H9 (cell line): Measurements from ENCODE around the gene TCHH. TPM values are rescaled to one million over a fixed set of nuclear protein-coding genes. Genes with fewer than 3 reads are reported as not detected.
"Not testable (repeated sequence)": the region's sequence is repeated elsewhere in the genome, so short reads cannot be mapped to it uniquely, and the experiment has no call there.

ENCODE experiments used
- DNase-seq: peaks from one replicate; pipeline ENCODE4 v3.0.0-alpha.2; 2017
- H2AFZ ChIP-seq: one replicate; pipeline ENCODE4 v1.6.1; 2013; ENCODE audit warnings: mild to moderate bottlenecking, low read length, control low read depth, moderate library complexity
- H2AK5ac ChIP-seq: 2 replicates; pipeline ENCODE4 v1.6.1; 2013; ENCODE audit warnings: low read length, control low read depth, mixed read lengths; ENCODE audit not compliant: insufficient read length
- H2BK120ac ChIP-seq: one replicate; pipeline ENCODE4 v1.6.1; 2013; ENCODE audit warnings: low read depth, mild to moderate bottlenecking, low read length, control low read depth, inconsistent platforms; ENCODE audit not compliant: poor library complexity, severe bottlenecking
- H2BK12ac ChIP-seq: 2 replicates; pipeline ENCODE4 v1.6.1; 2013; ENCODE audit warnings: low read length, control low read depth, mixed read lengths, low read depth; ENCODE audit not compliant: insufficient read length
- H2BK15ac ChIP-seq: 2 replicates; pipeline ENCODE4 v1.6.1; 2013; ENCODE audit warnings: low read depth, low read length, control low read depth
- H2BK20ac ChIP-seq: one replicate; pipeline ENCODE4 v1.6.1; 2013; ENCODE audit warnings: low read depth, mild to moderate bottlenecking, low read length, control low read depth, inconsistent platforms; ENCODE audit not compliant: poor library complexity, severe bottlenecking
- H2BK5ac ChIP-seq: 2 replicates; pipeline ENCODE4 v1.6.1; 2013; ENCODE audit warnings: low read length, control low read depth, mixed read lengths; ENCODE audit not compliant: insufficient read length
- H3K14ac ChIP-seq: 2 replicates; pipeline ENCODE4 v1.6.1; 2013; ENCODE audit warnings: low read length, control low read depth; ENCODE audit not compliant: insufficient read depth
- H3K18ac ChIP-seq: 2 replicates; pipeline ENCODE4 v1.6.1; 2013; ENCODE audit warnings: low read depth, mild to moderate bottlenecking, mixed read lengths, low read length, control low read depth; ENCODE audit not compliant: insufficient read length
- H3K23ac ChIP-seq: 2 replicates; pipeline ENCODE4 v1.6.1; 2013; ENCODE audit warnings: low read length, control low read depth, mixed read lengths, low read depth; ENCODE audit not compliant: insufficient read length
- H3K23me2 ChIP-seq: 2 replicates; pipeline ENCODE4 v1.6.1; 2013; ENCODE audit warnings: low read depth, mild to moderate bottlenecking, mixed read lengths, low read length, control low read depth; ENCODE audit not compliant: insufficient read length, poor library complexity, severe bottlenecking
- H3K27ac ChIP-seq: 2 replicates; pipeline ENCODE4 v1.5.1; 2013; ENCODE audit warnings: low read length, control low read depth, mixed read lengths, low read depth; ENCODE audit not compliant: insufficient read length
- H3K27me3 ChIP-seq: 2 replicates; pipeline ENCODE4 v1.6.1; 2013; ENCODE audit warnings: low read length, control low read depth, inconsistent platforms; ENCODE audit not compliant: insufficient read depth
- H3K4ac ChIP-seq: 2 replicates; pipeline ENCODE4 v1.6.1; 2013; ENCODE audit warnings: low read depth, mild to moderate bottlenecking, control low read depth, inconsistent platforms, low read length, moderate library complexity
- H3K4me1 ChIP-seq: 2 replicates; pipeline ENCODE4 v1.6.1; 2013; ENCODE audit warnings: low read length, control low read depth, inconsistent platforms; ENCODE audit not compliant: insufficient read depth
- H3K4me2 ChIP-seq: 2 replicates; pipeline ENCODE4 v1.6.1; 2013; ENCODE audit warnings: low read length, control low read depth, mixed read lengths; ENCODE audit not compliant: insufficient read length, insufficient read depth
- H3K56ac ChIP-seq: 2 replicates; pipeline ENCODE4 v1.6.1; 2013; ENCODE audit warnings: low read depth, mild to moderate bottlenecking, mixed read lengths, low read length, control low read depth; ENCODE audit not compliant: insufficient read length
- H3K79me1 ChIP-seq: 2 replicates; pipeline ENCODE4 v1.6.1; 2013; ENCODE audit warnings: low read depth, mild to moderate bottlenecking, moderate library complexity, low read length, control low read depth, inconsistent platforms; ENCODE audit not compliant: insufficient read depth, poor library complexity, severe bottlenecking
- H3K79me2 ChIP-seq: 2 replicates; pipeline ENCODE4 v1.6.1; 2013; ENCODE audit warnings: low read length, control low read depth, inconsistent platforms; ENCODE audit not compliant: insufficient read depth
- H3K9ac ChIP-seq: 2 replicates; pipeline ENCODE4 v1.6.1; 2013; ENCODE audit warnings: low read length, control low read depth, mixed read lengths; ENCODE audit not compliant: insufficient read length; ENCODE audit errors: extremely low read depth
- H3K9me3 ChIP-seq: one replicate; pipeline ENCODE4 v1.6.1; 2013; ENCODE audit warnings: low read depth, low read length, inconsistent platforms; ENCODE audit not compliant: control insufficient read depth
- H3T11ph ChIP-seq: one replicate; pipeline ENCODE4 v1.6.1; 2013; ENCODE audit warnings: mild to moderate bottlenecking, low read length, control low read depth, inconsistent platforms
- H4K20me1 ChIP-seq: one replicate; pipeline ENCODE4 v1.6.1; 2013; ENCODE audit not compliant: control insufficient read depth, insufficient read length, insufficient read depth
- H4K5ac ChIP-seq: 2 replicates; pipeline ENCODE4 v1.6.1; 2013; ENCODE audit warnings: low read depth, mild to moderate bottlenecking, mixed read lengths, low read length, control low read depth; ENCODE audit not compliant: insufficient read length
- H4K8ac ChIP-seq: replicated peaks from 2 replicates; pipeline ENCODE4 v1.6.1; 2013; ENCODE audit warnings: low read length, control low read depth, mixed read lengths, low read depth; ENCODE audit not compliant: insufficient read length
- H4K91ac ChIP-seq: 2 replicates; pipeline ENCODE4 v1.6.1; 2013; ENCODE audit warnings: low read depth, mild to moderate bottlenecking, moderate library complexity, mixed read lengths, low read length, control low read depth; ENCODE audit not compliant: insufficient read length
- H3K27ac Mint-ChIP-seq, 3 experiments: 2 replicates in 2 of 3; 3 replicates in 1 of 3; pipeline ENCODE4 v1.8.0; 2020 to 2021; ENCODE audit warnings: mixed read lengths in 3 of 3, mild to moderate bottlenecking in 1 of 3, moderate library complexity in 1 of 3
- H3K27me3 Mint-ChIP-seq: 2 replicates; pipeline ENCODE4 v1.8.0; 2021; ENCODE audit warnings: low read depth, mild to moderate bottlenecking, moderate library complexity, mixed read lengths
- H3K36me3 Mint-ChIP-seq, 3 experiments: 2 replicates in 2 of 3; 3 replicates in 1 of 3; pipeline ENCODE4 v1.8.0; 2020 to 2021; ENCODE audit warnings: low read depth in 3 of 3, mixed read lengths in 3 of 3; ENCODE audit not compliant: insufficient read depth in 1 of 3
- H3K4me1 Mint-ChIP-seq, 2 experiments: 2 replicates each; pipeline ENCODE4 v1.8.0; 2020; ENCODE audit warnings: mixed read lengths in 2 of 2
- H3K4me3 Mint-ChIP-seq, 2 experiments: 2 replicates in 1 of 2; 3 replicates in 1 of 2; pipeline ENCODE4 v1.8.0; 2020 to 2021; ENCODE audit warnings: mild to moderate bottlenecking in 2 of 2, mixed read lengths in 2 of 2, moderate library complexity in 1 of 2
- H3K9me3 Mint-ChIP-seq, 2 experiments: 2 replicates in 1 of 2; 3 replicates in 1 of 2; pipeline ENCODE4 v1.8.0; 2020; ENCODE audit warnings: mild to moderate bottlenecking in 2 of 2, mixed read lengths in 2 of 2, moderate library complexity in 1 of 2
- WGBS: extraction: QIAGEN DNeasy Blood & Tissue Kit; methylation state at CpG from one replicate; pipeline ENCODE4 v1.1.7; 2013; ENCODE audit warnings: missing lambda C conversion rate, low lambda C conversion rate, mixed read lengths; ENCODE audit not compliant: insufficient read length; ENCODE audit errors: extremely low coverage; 5-methylcytosine and 5-hydroxymethylcytosine counted together
- total RNA-seq: library from RNA; stranded (reverse); gene quantifications from 2 replicates; pipeline ENCODE4 v1.2.1, GENCODE V29; 2021

Gene TCHH
- total RNA-seq, 1 experiment from 2014 or later: not detected

DNA sequence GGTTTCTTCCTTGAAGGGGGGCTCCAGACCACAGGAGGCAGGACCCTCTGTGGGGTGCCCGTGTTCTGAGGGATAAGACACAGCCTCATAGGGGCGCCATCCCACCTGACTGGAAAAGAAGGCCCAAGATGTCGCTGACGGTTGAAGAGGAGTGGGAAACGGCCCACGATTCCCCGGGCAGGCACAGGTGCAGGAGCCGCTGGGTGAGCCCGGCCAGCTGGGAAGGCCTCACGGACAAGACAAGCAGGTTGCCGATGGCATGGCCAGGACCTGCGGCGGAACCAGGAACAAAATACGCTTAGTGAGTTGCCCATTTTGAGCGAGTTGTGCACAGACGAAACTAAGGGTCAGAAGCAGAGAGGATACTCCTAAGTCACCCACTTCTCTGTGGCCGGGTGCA lies 34.8 kb downstream of the TCHH start:
- not testable (repeated sequence) for H3K18ac ChIP-seq, H3K27ac Mint-ChIP-seq, H3K79me1 ChIP-seq, H4K5ac ChIP-seq, H3K23ac ChIP-seq, H3K4ac ChIP-seq, DNase-seq, H3K27me3 ChIP-seq, H2AK5ac ChIP-seq, H3K4me1 Mint-ChIP-seq, H3K4me2 ChIP-seq, H2BK5ac ChIP-seq, H3K27ac ChIP-seq, H3T11ph ChIP-seq, H3K27me3 Mint-ChIP-seq, H3K4me1 ChIP-seq, H2BK120ac ChIP-seq, H2BK15ac ChIP-seq, H3K9ac ChIP-seq, H2BK20ac ChIP-seq, H3K79me2 ChIP-seq, H4K8ac ChIP-seq, H2BK12ac ChIP-seq, H3K9me3 ChIP-seq, H2AFZ ChIP-seq, H3K23me2 ChIP-seq, H3K56ac ChIP-seq, H4K20me1 ChIP-seq, H3K14ac ChIP-seq, H3K4me3 Mint-ChIP-seq, H3K36me3 Mint-ChIP-seq, H4K91ac ChIP-seq
- WGBS: no CpG with 5 or more reads among the region's 17 CpGs
- peaks cover 36 to 72% of the 10 kb centered on the region in 2 experiments for H3K9me3 Mint-ChIP-seq
